Measurements from ENCODE around the gene TFAP2B.

DNA sequence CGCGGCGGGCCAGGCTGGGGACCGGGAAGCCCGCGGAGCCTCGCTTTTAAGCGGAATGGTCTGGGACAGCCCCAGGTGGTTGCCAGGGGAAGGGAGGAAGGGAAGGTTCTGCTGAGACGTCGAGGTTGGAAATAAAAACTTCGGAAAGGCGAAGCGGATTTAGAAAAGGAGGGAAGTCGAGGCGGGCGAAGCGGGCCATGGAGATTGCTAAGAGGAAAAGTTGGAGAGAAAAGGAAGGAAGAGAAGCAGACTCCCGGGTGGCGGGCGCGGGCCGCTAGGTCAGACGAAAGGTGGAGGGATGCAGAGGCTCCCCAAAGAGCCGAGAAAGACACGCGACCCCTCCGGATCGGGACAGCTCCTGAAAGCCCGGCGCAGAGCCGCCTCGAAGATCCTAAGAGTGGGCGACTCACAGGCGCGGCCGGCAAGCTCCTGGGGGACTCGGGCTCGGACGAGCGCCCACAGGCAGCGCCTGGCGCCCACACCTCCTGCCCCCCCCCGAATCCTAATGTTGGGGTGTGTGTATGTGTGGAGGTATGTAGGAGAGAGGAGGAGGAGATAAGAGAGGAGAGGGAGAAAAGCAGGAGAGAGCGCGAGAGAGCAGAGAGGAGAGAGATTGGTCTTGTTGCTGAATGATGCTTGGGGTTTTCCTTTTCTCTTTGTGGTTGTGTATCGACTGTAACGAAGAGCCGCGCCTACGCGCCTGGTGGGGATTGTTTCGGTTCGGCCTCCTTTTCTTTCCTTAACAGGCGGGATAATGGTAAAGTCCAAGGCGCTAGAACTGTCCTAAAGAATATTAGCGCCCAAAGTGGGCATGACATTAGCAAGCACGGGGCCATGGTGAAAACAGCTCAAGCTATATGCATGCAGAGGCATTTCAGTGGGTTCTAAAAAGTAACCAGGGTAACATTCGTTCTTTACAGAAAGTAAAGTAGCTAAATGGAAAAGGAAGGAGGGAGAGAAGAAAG lies 1.5 kb downstream of the TFAP2B start:
- TF ChIP-seq POLR2A (IDR thresholded peaks at IDR 0.05; ENCODE audit: extremely low read depth, insufficient read length) = no peak
- TF ChIP-seq, protein P1, sequence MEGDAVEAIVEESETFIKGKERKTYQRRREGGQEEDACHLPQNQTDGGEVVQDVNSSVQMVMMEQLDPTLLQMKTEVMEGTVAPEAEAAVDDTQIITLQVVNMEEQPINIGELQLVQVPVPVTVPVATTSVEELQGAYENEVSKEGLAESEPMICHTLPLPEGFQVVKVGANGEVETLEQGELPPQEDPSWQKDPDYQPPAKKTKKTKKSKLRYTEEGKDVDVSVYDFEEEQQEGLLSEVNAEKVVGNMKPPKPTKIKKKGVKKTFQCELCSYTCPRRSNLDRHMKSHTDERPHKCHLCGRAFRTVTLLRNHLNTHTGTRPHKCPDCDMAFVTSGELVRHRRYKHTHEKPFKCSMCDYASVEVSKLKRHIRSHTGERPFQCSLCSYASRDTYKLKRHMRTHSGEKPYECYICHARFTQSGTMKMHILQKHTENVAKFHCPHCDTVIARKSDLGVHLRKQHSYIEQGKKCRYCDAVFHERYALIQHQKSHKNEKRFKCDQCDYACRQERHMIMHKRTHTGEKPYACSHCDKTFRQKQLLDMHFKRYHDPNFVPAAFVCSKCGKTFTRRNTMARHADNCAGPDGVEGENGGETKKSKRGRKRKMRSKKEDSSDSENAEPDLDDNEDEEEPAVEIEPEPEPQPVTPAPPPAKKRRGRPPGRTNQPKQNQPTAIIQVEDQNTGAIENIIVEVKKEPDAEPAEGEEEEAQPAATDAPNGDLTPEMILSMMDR (IDR thresholded peaks at IDR 0.05; ENCODE audit: low read depth, low read length) = no peak
- TF ChIP-seq, protein P2, sequence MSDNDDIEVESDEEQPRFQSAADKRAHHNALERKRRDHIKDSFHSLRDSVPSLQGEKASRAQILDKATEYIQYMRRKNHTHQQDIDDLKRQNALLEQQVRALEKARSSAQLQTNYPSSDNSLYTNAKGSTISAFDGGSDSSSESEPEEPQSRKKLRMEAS (IDR thresholded peaks at IDR 0.05; ENCODE audit: low read depth, low read length) = no peak
